OCI-LY1 (cell line): ENCODE results near the gene MID1.

Experiments used
- EZH2 ChIP-seq: fragments of 200-600 bp; sonication (generic), shearing (Covaris generic); IDR thresholded peaks from 2 replicates; pipeline ENCODE4 v1.8.0; 2017; ENCODE audit warnings: borderline replicate concordance, mixed run types, mild to moderate bottlenecking, antibody characterized with exemption, low read length, moderate library complexity, mixed read lengths
- TF ChIP-seq, protein P1 (sequence below): fragments of 200-600 bp; sonication (generic), shearing (Covaris generic); IDR thresholded peaks from 2 replicates; pipeline ENCODE4 v1.5.1; 2017; ENCODE audit warnings: mild to moderate bottlenecking, antibody characterized with exemption, low read length, moderate library complexity, mixed read lengths

DNA sequence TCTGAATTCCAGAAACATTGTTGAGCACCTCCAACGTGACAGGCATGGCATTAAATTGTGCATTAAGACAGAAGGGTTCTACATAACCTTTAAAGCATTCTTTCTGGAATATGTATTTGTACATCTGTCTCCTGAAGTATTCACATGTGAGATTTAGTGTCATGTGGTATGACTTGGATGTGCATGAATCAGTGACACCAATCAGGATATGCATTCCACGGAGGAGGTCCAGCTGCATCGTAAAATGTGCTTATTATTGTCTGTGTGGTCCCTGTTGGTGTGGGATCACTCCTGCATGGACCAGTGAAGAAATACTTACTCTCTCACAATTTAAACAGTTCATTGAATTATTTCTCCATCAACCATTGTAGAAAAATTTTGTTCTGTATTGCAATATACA lies 149.0 kb downstream of the MID1 start:
- TF ChIP-seq, protein P1, sequence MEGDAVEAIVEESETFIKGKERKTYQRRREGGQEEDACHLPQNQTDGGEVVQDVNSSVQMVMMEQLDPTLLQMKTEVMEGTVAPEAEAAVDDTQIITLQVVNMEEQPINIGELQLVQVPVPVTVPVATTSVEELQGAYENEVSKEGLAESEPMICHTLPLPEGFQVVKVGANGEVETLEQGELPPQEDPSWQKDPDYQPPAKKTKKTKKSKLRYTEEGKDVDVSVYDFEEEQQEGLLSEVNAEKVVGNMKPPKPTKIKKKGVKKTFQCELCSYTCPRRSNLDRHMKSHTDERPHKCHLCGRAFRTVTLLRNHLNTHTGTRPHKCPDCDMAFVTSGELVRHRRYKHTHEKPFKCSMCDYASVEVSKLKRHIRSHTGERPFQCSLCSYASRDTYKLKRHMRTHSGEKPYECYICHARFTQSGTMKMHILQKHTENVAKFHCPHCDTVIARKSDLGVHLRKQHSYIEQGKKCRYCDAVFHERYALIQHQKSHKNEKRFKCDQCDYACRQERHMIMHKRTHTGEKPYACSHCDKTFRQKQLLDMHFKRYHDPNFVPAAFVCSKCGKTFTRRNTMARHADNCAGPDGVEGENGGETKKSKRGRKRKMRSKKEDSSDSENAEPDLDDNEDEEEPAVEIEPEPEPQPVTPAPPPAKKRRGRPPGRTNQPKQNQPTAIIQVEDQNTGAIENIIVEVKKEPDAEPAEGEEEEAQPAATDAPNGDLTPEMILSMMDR = no peak
- no peak for TF ChIP-seq EZH2
